Osteocyte (in vitro differentiated cells): ENCODE measurements around the gene PAPPA2. TPM values are rescaled to one million over a fixed set of nuclear protein-coding genes. Genes with fewer than 3 reads are reported as not detected.

Source experiments
- DNase-seq: peaks from one replicate; pipeline ENCODE4 v3.0.0; 2021; ENCODE audit warnings: mixed read lengths; ENCODE audit not compliant: unreplicated experiment; ENCODE audit errors: extremely low spot score
- H3K27ac Mint-ChIP-seq: one replicate; pipeline ENCODE4 v1.8.0; 2021; ENCODE audit warnings: mild to moderate bottlenecking, mixed read lengths; ENCODE audit not compliant: unreplicated experiment
- H3K27me3 Mint-ChIP-seq: one replicate; pipeline ENCODE4 v1.8.0; 2021; ENCODE audit warnings: mixed read lengths; ENCODE audit not compliant: unreplicated experiment
- H3K36me3 Mint-ChIP-seq: one replicate; pipeline ENCODE4 v1.8.0; 2021; ENCODE audit warnings: mixed read lengths; ENCODE audit not compliant: unreplicated experiment
- H3K4me1 Mint-ChIP-seq: one replicate; pipeline ENCODE4 v1.8.0; 2021; ENCODE audit warnings: mixed read lengths; ENCODE audit not compliant: unreplicated experiment
- H3K4me3 Mint-ChIP-seq: one replicate; pipeline ENCODE4 v1.8.0; 2021; ENCODE audit warnings: mild to moderate bottlenecking, moderate library complexity, mixed read lengths; ENCODE audit not compliant: unreplicated experiment
- H3K9me3 Mint-ChIP-seq: one replicate; pipeline ENCODE4 v1.8.0; 2021; ENCODE audit warnings: mixed read lengths; ENCODE audit not compliant: unreplicated experiment
- total RNA-seq: library from RNA; stranded (reverse); gene quantifications from 2 replicates; pipeline ENCODE4 v1.2.1, GENCODE V29; 2021
- TF ChIP-seq, protein P1 (sequence below): fragments of 200-600 bp; sonication (generic); IDR thresholded peaks from 2 replicates; pipeline ENCODE4 v1.5.0; 2021; ENCODE audit warnings: antibody characterized with exemption, mild to moderate bottlenecking, moderate library complexity

PAPPA2 gene
- total RNA-seq, 1 donor from 2014 or later: 0.35 TPM

DNA sequence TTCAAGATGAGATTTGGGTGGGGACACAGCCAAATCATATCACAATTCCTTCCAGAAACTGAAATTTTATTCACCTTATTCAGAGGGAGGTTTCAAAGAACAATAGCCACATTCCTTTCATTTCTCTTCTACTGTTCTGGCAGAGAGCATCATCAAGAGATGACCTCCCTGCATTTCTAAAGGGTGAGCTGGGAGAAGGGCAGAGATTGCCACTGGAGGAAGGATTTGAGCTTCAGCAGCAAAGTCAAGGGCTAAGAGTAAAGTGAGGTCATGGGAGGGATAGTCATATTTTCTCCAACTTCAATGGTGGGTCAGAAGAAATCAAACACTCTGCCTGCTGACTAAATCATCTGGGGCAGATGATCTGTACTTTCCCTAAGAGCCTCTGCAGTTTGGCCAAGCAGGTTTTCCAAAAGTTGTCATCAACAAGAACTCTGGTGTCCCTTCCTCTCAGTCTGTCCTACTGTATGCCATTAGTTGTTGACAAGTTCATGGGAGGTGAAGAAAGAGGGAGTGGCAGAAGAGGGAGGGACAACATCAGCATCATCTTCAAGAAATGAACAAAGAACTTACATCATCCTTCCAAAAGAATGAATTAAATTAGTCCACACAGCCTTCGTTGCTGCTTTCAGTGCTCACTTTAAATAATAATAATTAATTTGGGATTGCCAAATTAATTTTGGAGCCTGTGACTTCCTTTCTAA is 403.2 kb downstream of the PAPPA2 start:
- Mint-ChIP-seq H3K9me3 (no peaks in the 10 kb centered on the region), H3K4me1 (no peaks in the 10 kb centered on the region), H3K36me3 (no peaks in the 10 kb centered on the region), H3K4me3 (no peak overlapping the region), H3K27me3 (no peaks in the 10 kb centered on the region), H3K27ac (no peak overlapping the region)
- TF ChIP-seq, protein P1, sequence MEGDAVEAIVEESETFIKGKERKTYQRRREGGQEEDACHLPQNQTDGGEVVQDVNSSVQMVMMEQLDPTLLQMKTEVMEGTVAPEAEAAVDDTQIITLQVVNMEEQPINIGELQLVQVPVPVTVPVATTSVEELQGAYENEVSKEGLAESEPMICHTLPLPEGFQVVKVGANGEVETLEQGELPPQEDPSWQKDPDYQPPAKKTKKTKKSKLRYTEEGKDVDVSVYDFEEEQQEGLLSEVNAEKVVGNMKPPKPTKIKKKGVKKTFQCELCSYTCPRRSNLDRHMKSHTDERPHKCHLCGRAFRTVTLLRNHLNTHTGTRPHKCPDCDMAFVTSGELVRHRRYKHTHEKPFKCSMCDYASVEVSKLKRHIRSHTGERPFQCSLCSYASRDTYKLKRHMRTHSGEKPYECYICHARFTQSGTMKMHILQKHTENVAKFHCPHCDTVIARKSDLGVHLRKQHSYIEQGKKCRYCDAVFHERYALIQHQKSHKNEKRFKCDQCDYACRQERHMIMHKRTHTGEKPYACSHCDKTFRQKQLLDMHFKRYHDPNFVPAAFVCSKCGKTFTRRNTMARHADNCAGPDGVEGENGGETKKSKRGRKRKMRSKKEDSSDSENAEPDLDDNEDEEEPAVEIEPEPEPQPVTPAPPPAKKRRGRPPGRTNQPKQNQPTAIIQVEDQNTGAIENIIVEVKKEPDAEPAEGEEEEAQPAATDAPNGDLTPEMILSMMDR: no peak
- DNase-seq: no peak

DNA sequence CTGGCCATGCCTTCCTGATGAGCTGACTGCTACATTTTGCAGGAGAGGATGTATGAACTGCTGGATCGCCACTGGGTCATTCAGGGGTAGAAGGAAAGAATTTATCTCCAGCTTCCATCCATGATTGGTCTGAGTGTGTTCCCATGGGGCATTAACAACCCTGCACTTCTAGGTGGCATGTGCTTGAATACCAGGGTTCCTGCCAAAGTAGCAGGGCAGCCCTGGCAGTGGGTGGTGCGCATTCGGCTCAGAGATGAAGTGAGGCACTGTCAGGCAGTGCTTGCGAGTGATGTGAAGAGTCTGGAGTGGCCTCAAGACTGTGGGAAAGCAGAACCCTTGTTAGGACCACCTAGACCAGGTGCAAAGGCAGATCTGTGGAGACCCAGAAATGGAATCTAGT is 406.6 kb downstream of the PAPPA2 start:
- DNase-seq: no peak
- TF ChIP-seq, protein P1: no peak
- Mint-ChIP-seq H3K4me3 (no peak overlapping the region), H3K36me3 (no peaks in the 10 kb centered on the region), H3K4me1 (no peaks in the 10 kb centered on the region), H3K27me3 (no peaks in the 10 kb centered on the region), H3K9me3 (no peaks in the 10 kb centered on the region), H3K27ac (no peak overlapping the region)

DNA sequence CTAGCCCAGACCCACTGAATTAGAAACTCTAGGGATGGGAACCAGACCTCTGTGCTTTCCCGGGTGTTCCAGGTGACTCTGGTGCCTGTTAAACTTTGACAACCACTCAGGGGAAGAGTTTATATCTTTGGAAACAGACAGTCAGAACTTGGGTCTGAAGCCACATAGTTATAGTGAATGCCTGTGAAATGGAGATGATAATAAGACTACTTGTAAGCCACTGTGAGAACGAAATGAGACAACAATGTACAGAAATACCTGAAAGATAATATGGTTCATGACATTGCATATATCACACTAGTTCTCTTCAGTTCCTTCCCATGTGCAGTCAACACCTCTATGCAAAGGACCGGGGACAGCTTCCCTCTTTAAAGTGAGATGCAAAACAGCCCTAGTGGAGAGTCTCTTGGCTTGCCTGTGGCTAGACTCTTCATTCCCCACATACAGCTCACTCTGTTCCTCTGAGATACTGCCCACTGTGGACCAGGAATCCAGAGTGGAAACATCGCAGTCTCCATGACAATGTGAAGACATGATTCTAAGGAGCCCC is 414.1 kb downstream of the PAPPA2 start:
- no peak overlapping the region for H3K4me3 Mint-ChIP-seq
- no peaks in the 10 kb centered on the region for H3K36me3 Mint-ChIP-seq
- no peaks in the 10 kb centered on the region for H3K4me1 Mint-ChIP-seq
- DNase-seq: no peak
- H3K27ac Mint-ChIP-seq: no peak overlapping the region
- H3K27me3 Mint-ChIP-seq: no peaks in the 10 kb centered on the region
- TF ChIP-seq, protein P1: no peak
- no peaks in the 10 kb centered on the region for H3K9me3 Mint-ChIP-seq

DNA sequence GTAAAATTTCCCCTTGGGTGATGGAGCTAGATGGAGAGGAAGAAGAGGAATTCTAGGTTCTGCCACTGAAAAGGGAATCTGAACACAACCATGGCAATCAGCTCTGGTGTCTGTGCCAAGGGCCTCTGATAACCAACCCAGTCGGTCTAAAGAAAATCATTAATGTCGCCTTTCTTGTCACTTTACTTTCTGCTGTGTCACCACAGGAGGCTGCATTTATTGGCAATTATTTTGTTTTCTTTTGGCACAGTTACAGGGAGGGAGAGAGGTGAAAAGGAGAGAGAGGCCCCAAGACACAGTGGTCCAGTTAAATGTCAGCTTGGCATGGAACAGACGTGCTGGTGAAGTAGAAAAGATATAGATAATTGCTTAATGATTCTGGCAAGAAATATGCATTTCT is 414.6 kb downstream of the PAPPA2 start:
- Mint-ChIP-seq H3K4me1 (no peaks in the 10 kb centered on the region), H3K9me3 (no peaks in the 10 kb centered on the region), H3K27me3 (no peaks in the 10 kb centered on the region), H3K36me3 (no peaks in the 10 kb centered on the region), H3K4me3 (no peak overlapping the region), H3K27ac (no peak overlapping the region)
- no peak for DNase-seq
- TF ChIP-seq, protein P1: no peak

DNA sequence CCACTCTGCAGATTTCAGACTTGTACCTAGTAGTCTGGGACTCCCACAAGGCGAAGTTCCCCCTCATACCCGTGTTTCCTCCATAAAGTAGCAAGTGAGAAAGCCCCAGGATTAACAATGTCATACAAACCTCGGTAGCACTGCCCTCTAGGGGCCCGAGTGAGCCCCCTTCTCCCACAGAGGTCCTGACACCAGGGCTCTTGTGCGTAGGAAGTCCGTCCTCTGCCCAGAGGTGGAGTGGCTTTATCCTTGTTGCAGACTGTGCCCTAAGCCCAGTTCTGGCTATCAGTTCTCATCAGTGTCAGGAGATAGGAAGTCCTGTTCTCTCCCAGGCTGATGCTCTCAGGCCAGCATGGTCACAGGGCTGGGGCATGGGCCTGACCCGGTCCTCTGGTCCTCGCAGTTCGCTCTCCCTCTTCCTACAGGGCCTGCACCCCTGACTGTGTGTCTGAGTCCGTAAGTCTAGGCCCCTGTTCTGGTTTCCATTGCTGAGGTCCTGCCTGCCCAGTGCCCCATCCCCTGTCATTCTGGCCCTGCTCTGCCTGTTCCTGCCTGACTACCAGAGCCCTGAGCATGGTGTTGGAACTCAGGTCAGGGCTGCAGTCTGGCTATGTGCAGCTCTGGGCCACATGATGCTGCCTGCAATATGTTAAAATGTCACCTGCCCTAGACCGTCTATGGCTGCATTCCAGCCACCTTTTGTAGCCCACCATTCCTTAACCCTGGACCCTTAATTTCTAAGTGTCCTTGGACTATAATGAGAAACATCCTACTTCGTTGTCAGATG is 416.0 kb downstream of the PAPPA2 start:
- no peak for DNase-seq
- H3K27me3 Mint-ChIP-seq: no peaks in the 10 kb centered on the region
- TF ChIP-seq, protein P1: no peak
- no peaks in the 10 kb centered on the region for H3K4me1 Mint-ChIP-seq
- H3K27ac Mint-ChIP-seq: no peak overlapping the region
- no peaks in the 10 kb centered on the region for H3K9me3 Mint-ChIP-seq
- H3K4me3 Mint-ChIP-seq: no peak overlapping the region
- H3K36me3 Mint-ChIP-seq: no peaks in the 10 kb centered on the region
